HepG2 (cell line): ENCODE results near the gene EPC2. TPM values are rescaled to one million over a fixed set of nuclear protein-coding genes. Genes with fewer than 3 reads are reported as not detected.
A peak's percentile ranks its signal among the peaks of the same experiment; 100 is the strongest.

ENCODE experiments used
- ATF4 ChIP-seq, 2 experiments: fragments of 450-650 bp in 1 of 2; sonication (generic) in 1 of 2; formaldehyde crosslinking; IDR thresholded peaks; 2 replicates each; pipeline versions ENCODE4 v1.5.0 to v1.8.0; 2020 to 2022; ENCODE audit warnings: mild to moderate bottlenecking in 1 of 2, missing genetic modification reagents in 1 of 2
- ATF5 ChIP-seq: sonication (generic); formaldehyde crosslinking; IDR thresholded peaks from 2 replicates; pipeline ENCODE4 v1.4.0; 2020; ENCODE audit warnings: mild to moderate bottlenecking, low read depth, missing genetic modification reagents
- BORCS8-MEF2B ChIP-seq: sonication (generic); formaldehyde crosslinking; IDR thresholded peaks from 2 replicates; pipeline ENCODE4 v1.8.0; 2022; ENCODE audit warnings: mild to moderate bottlenecking, missing genetic modification reagents
- FUBP1 ChIP-seq: sonication (generic); formaldehyde crosslinking; IDR thresholded peaks from 2 replicates; pipeline ENCODE4 v1.5.1; 2020; ENCODE audit warnings: missing genetic modification reagents, mild to moderate bottlenecking, borderline replicate concordance
- PRDM15 ChIP-seq: sonication (generic); formaldehyde crosslinking; IDR thresholded peaks from 2 replicates; pipeline ENCODE4 v1.4.0; 2020; ENCODE audit warnings: missing genetic modification reagents
- RBM39 ChIP-seq: fragments of 200-400 bp; formaldehyde crosslinking; IDR thresholded peaks from one replicate; pipeline ENCODE4 v1.6.1; 2018; ENCODE audit warnings: antibody characterized with exemption, mild to moderate bottlenecking, low read depth, low read length; ENCODE audit not compliant: poor library complexity, severe bottlenecking
- RORA ChIP-seq: sonication (generic); formaldehyde crosslinking; IDR thresholded peaks from 2 replicates; pipeline ENCODE4 v1.5.0; 2020; ENCODE audit warnings: mild to moderate bottlenecking, missing genetic modification reagents, moderate library complexity
- SKI ChIP-seq: fragments of 450-650 bp; IDR thresholded peaks from one replicate; pipeline ENCODE4 v1.6.1; 2018; ENCODE audit warnings: mild to moderate bottlenecking; ENCODE audit not compliant: partially characterized antibody
- SNAI1 ChIP-seq: sonication (generic); formaldehyde crosslinking; IDR thresholded peaks from 2 replicates; pipeline ENCODE4 v1.5.0; 2020; ENCODE audit warnings: mild to moderate bottlenecking, missing genetic modification reagents, borderline replicate concordance
- SOX13 ChIP-seq, 3 experiments: fragments of 450-650 bp in 1 of 3; sonication (generic) in 1 of 3; formaldehyde crosslinking in 1 of 3; IDR thresholded peaks in 2 of 3; conservative IDR thresholded peaks in 1 of 3; 2 replicates each; pipeline versions ENCODE4 v1.5.0 to v1.6.1; 2016 to 2020; ENCODE audit warnings: antibody characterized with exemption in 1 of 3, mild to moderate bottlenecking in 1 of 3, missing compliant biosample characterization in 1 of 3, missing genetic modification reagents in 1 of 3, moderate library complexity in 1 of 3
- TP53 ChIP-seq: sonication (generic); formaldehyde crosslinking; conservative IDR thresholded peaks from 2 replicates; pipeline ENCODE4 v1.4.0; 2020; ENCODE audit warnings: missing genetic modification reagents
- ZFP90 ChIP-seq: sonication (generic); formaldehyde crosslinking; IDR thresholded peaks from 2 replicates; pipeline ENCODE4 v1.8.0; 2022; ENCODE audit warnings: missing genetic modification reagents, mild to moderate bottlenecking, inconsistent platforms, borderline replicate concordance
- ZFP91 ChIP-seq: sonication (generic); formaldehyde crosslinking; IDR thresholded peaks from 2 replicates; pipeline ENCODE4 v1.9.0; 2022; ENCODE audit warnings: missing genetic modification reagents, mild to moderate bottlenecking, borderline replicate concordance
- ZNF33B ChIP-seq: sonication (generic); formaldehyde crosslinking; IDR thresholded peaks from 2 replicates; pipeline ENCODE4 v1.5.1; 2020; ENCODE audit warnings: mild to moderate bottlenecking, missing genetic modification reagents
- ZNF543 ChIP-seq: sonication (generic); formaldehyde crosslinking; IDR thresholded peaks from 2 replicates; pipeline ENCODE4 v1.4.0; 2020; ENCODE audit warnings: mild to moderate bottlenecking, missing genetic modification reagents
- ZNF546 ChIP-seq: sonication (generic); formaldehyde crosslinking; conservative IDR thresholded peaks from 2 replicates; pipeline ENCODE4 v1.8.1; 2023; ENCODE audit warnings: mild to moderate bottlenecking, missing genetic modification reagents
- ZNF737 ChIP-seq: sonication (generic); formaldehyde crosslinking; IDR thresholded peaks from 2 replicates; pipeline ENCODE4 v1.5.0; 2020; ENCODE audit warnings: missing genetic modification reagents, mild to moderate bottlenecking, borderline replicate concordance
- ZNF776 ChIP-seq: sonication (generic); formaldehyde crosslinking; IDR thresholded peaks from 2 replicates; pipeline ENCODE4 v1.4.0; 2020; ENCODE audit warnings: mild to moderate bottlenecking, missing genetic modification reagents
- polyA plus RNA-seq, 8 experiments: library from polyadenylated mRNA; depleted of rRNA in 3 of 8; stranded (reverse) in 7 of 8; unstranded in 1 of 8; fragments of >200 nt; fragmentation: Illumina TruSeq in 4 of 8; extraction: Trizol in 4 of 8; gene quantifications; 2 replicates each; pipeline versions ENCODE4 v1.2.1 to v1.2.3, GENCODE V29; 2011 to 2016; ENCODE audit warnings: low read depth in 4 of 8, missing spikeins in 1 of 8, mixed read lengths in 1 of 8; ENCODE audit not compliant: insufficient read depth in 1 of 8
- total RNA-seq, 5 experiments: library from RNA; depleted of rRNA; stranded (reverse); fragments of >200 nt; fragmentation: Illumina TruSeq; extraction: Trizol; gene quantifications; 2 replicates each; pipeline ENCODE4 v1.2.3, GENCODE V29; 2016; ENCODE audit warnings: low read depth in 1 of 5

The EPC2 gene
- total and polyA plus RNA-seq, 2 of the 13 experiments (the other 11 are each of a cell fraction or from before 2014, with no cell fraction given): 20.5 to 22.0 TPM

GRCh38 chr2:148643998-148644882 lies at the start of gene EPC2 (continued):
- TF ChIP-seq TP53: 0 out of 2 replicates have a peak, but pooled peaks have one; percentile 17
- peak; percentile 65; the same call in 1 of the 2 replicates for TF ChIP-seq ZNF776 (CRISPR knock-in tag)
- no peak for TF ChIP-seq BORCS8-MEF2B (CRISPR knock-in tag)
- peak; percentile 77; the same call in 1 of the 2 replicates for TF ChIP-seq ZNF33B (CRISPR knock-in tag)
- no peak for TF ChIP-seq ATF4 (CRISPR knock-in tag; IDR thresholded peaks at IDR 0.05)
- no peak for TF ChIP-seq SKI
- TF ChIP-seq ZFP91 (CRISPR knock-in tag): peak; percentile 91
- no peak for TF ChIP-seq ZNF737 (CRISPR knock-in tag)
- no peak for TF ChIP-seq ZFP90 (CRISPR knock-in tag)
- no peak for TF ChIP-seq ZNF543
- TF ChIP-seq RBM39: peak; percentile 29
- no peak for TF ChIP-seq SNAI1 (CRISPR knock-in tag)
- peak; percentile 85; the same call in 1 of the 2 replicates for TF ChIP-seq FUBP1 (CRISPR knock-in tag)
- TF ChIP-seq SOX13 (IDR thresholded peaks at IDR 0.05): no peak
- no peak for TF ChIP-seq SOX13 (CRISPR knock-in tag; conservative IDR thresholded peaks at IDR 0.05 in 1 of 2, IDR thresholded peaks at IDR 0.05 in 1 of 2)
- no peak for TF ChIP-seq ZNF546 (CRISPR knock-in tag)
- no peak for TF ChIP-seq RORA (CRISPR knock-in tag)
- TF ChIP-seq ATF5 (CRISPR knock-in tag): no peak
- peak; percentile 40 for TF ChIP-seq PRDM15
